Heart right ventricle (tissue), 16 donors: ENCODE data around the gene SMIM38. TPM values are rescaled to one million over a fixed set of nuclear protein-coding genes. Genes with fewer than 3 reads are reported as not detected.

Experiments used
- ATAC-seq, 8 donors: fragments of 200-7000 bp; cut with Tn5 transposase; one replicate each; pipeline ENCODE4 v1.9.1; 2020; ENCODE audit warnings: mild to moderate bottlenecking in 8 of 8, moderate library complexity in 8 of 8, moderate number of reproducible peaks in 1 of 8
- DNase-seq, 2 donors: peaks; one replicate each; pipeline ENCODE4 v3.0.0-alpha.2; 2020
- H3K27ac ChIP-seq, 10 donors: fragments of 200-600 bp; sonication (generic) in 2 of 10; one replicate each; pipeline versions ENCODE4 v1.5.0 to v1.8.0; 2020 to 2022; ENCODE audit warnings: mild to moderate bottlenecking in 3 of 10
- H3K27me3 ChIP-seq, 7 donors: fragments of 200-600 bp; one replicate each; pipeline ENCODE4 v1.8.0; 2021 to 2022; ENCODE audit warnings: mild to moderate bottlenecking in 2 of 7
- H3K36me3 ChIP-seq, 9 donors: fragments of 200-600 bp; sonication (generic) in 1 of 9; one replicate each; pipeline versions ENCODE4 v1.5.0 to v1.8.0; 2020 to 2022; ENCODE audit warnings: mild to moderate bottlenecking in 2 of 9
- H3K4me1 ChIP-seq, 9 donors: fragments of 200-600 bp; sonication (generic) in 1 of 9; one replicate each; pipeline versions ENCODE4 v1.5.0 to v1.8.0; 2020 to 2022; ENCODE audit warnings: mild to moderate bottlenecking in 4 of 9
- H3K4me3 ChIP-seq, 10 donors: fragments of 200-600 bp; sonication (generic) in 2 of 10; one replicate each; pipeline versions ENCODE4 v1.5.0 to v1.8.0; 2020 to 2022; ENCODE audit warnings: mild to moderate bottlenecking in 7 of 10, moderate library complexity in 2 of 10
- H3K9me3 ChIP-seq, 11 donors: fragments of 200-600 bp in 10 of 11; sonication (generic) in 2 of 11; one replicate each; pipeline versions ENCODE4 v1.5.0 to v1.8.0; 2013 to 2022; ENCODE audit warnings: mild to moderate bottlenecking in 2 of 11, control low read depth in 1 of 11, moderate library complexity in 1 of 11
- CTCF ChIP-seq, 9 donors: fragments of 200-600 bp; sonication (generic) in 2 of 9; IDR thresholded peaks; one replicate each; pipeline versions ENCODE4 v1.5.0 to v1.8.0; 2021 to 2022; ENCODE audit warnings: antibody characterized with exemption in 9 of 9, mild to moderate bottlenecking in 5 of 9, moderate library complexity in 1 of 9
- WGBS, 2 donors: extraction: QIAGEN DNeasy Blood & Tissue Kit; methylation state at CpG; one replicate each; pipeline ENCODE4 v1.1.7; 2013; ENCODE audit warnings: inconsistent platforms in 1 of 2; 5-methylcytosine and 5-hydroxymethylcytosine counted together
- intact Hi-C, 10 donors: fragments of 100-400 bp; cut with DNase I; formaldehyde crosslinking; loops; one replicate each; pipeline versions ENCODE4 v1.11.1 to v1.14.2; 2022
- polyA plus RNA-seq, 2 donors: library from polyadenylated mRNA; stranded (reverse); fragments of 200-250 nt; gene quantifications; one replicate each; pipeline ENCODE4 v1.2.3, GENCODE V29; 2013
- total RNA-seq, 10 donors: library from RNA; stranded (reverse); fragmentation: NEBNext Ultra II Directional in 3 of 10; extraction: Animal tissue kit (Norgen Biotek cat#: 25700) in 3 of 10; gene quantifications; one replicate each; pipeline versions ENCODE4 v1.2.1 to v1.2.4, GENCODE V29; 2021 to 2023
- donor health status: Arrhythmogenic right ventricular cardiomyopathy.
- donor health status: ischemic (EF 13 %, LVEDD 7.1; RV severe dilation, severe dysfunction).
- donor health status: healthy with polysubstance abuse.
- donor health status: DM: no; HTN: yes; CAD: no.
- donor health status: DM: no; HTN: no; CAD: no.
- donor health status: ischemic (EF 25% LVEDD 6.9; RV normal size, moderate dysfunction).
- donor health status: ischemic (EF 25% LVEDD 5.7; RV mildly dilated, moderate dysfunction).
- donor health status: healthy.
- donor health status: DM: yes; HTN: yes; CAD: no.
- donor health status: Ischemic cardiomyopathy.
- donor health status: ischemic (EF 35%, LVEDD 5.7; RV mildly dilated, moderate dysfunction).
- donor health status: nonischemic (EF 11% LVEDD 7.7; RV severe dilation, severe dysfunction).
- donor health status: DM: yes; HTN: yes; CAD: no.
- donor health status: PGD.
- donor health status: ischemic (EF 29% LVEDD 5.4; RV normal size, mild dysfunction).
- donor health status: nonischemic (EF 23%, LVEDD 6.1; RV moderate dilation, normal function).

The SMIM38 gene
- total and polyA plus RNA-seq, 12 donors = 0.07 to 0.56 (median 0.18) TPM; not detected in 1

GRCh38 chr11:69167916-69168691 is 12.4 kb downstream of the SMIM38 start:
- peaks cover 4 to 19% (median 13%) of the 10 kb centered on the region in 9 donors for H3K4me1 ChIP-seq
- no peak for TF ChIP-seq CTCF (IDR thresholded peaks at IDR 0.05)
- no peak overlapping the region for H3K27ac ChIP-seq
- DNase-seq (no peak), ATAC-seq (no peak)
- H3K4me3 ChIP-seq = no peak overlapping the region
- H3K9me3 ChIP-seq = peaks cover 0 to 14% (median 0%) of the 10 kb centered on the region in 11 donors
- no peaks in the 10 kb centered on the region for H3K36me3 ChIP-seq
- intact Hi-C loops = no loop called here
- WGBS, 2 donors = 83 to 91% methylated on average over 9 of the region's 9 CpGs
- H3K27me3 ChIP-seq = no peaks in the 10 kb centered on the region

- intact Hi-C loops = no loop called here
- Histone ChIP-seq H3K36me3 (no peaks in the 10 kb centered on the region), H3K4me1 (peaks cover 4 to 19% (median 13%) of the 10 kb centered on the region in 9 donors), H3K4me3 (no peak overlapping the region), H3K27ac (no peak overlapping the region), H3K9me3 (peaks cover 0 to 6% (median 0%) of the 10 kb centered on the region in 11 donors), H3K27me3 (no peaks in the 10 kb centered on the region)
- 97 to 98% methylated on average over 3 of the region's 3 CpGs for WGBS, 2 donors
- no peak for DNase-seq
- ATAC-seq = no peak
- no peak for TF ChIP-seq CTCF (IDR thresholded peaks at IDR 0.05)
Measured at GRCh38 chr11:69169479-69169878, 13.7 kb downstream of the SMIM38 start.

- no peak for DNase-seq
- H3K36me3 ChIP-seq = no peaks in the 10 kb centered on the region
- peaks cover 4 to 18% (median 13%) of the 10 kb centered on the region in 9 donors for H3K4me1 ChIP-seq
- WGBS, 2 donors = 75 to 83% methylated on average over 6 of the region's 6 CpGs
- peaks cover 0 to 16% (median 0%) of the 10 kb centered on the region in 11 donors for H3K9me3 ChIP-seq
- intact Hi-C loops = no loop called here
- ATAC-seq = no peak
- no peak for TF ChIP-seq CTCF (IDR thresholded peaks at IDR 0.05)
- no peak overlapping the region for H3K27ac ChIP-seq
- no peak overlapping the region for H3K4me3 ChIP-seq
- H3K27me3 ChIP-seq = no peaks in the 10 kb centered on the region
Measured at GRCh38 chr11:69170704-69171103, 15.0 kb downstream of the SMIM38 start.

- H3K9me3 ChIP-seq = peaks cover 0 to 19% (median 0%) of the 10 kb centered on the region in 11 donors
- intact Hi-C loops = no loop called here
- ATAC-seq (no peak), DNase-seq (no peak)
- TF ChIP-seq CTCF (IDR thresholded peaks at IDR 0.05) = no peak
- WGBS, 2 donors = 87 to 92% methylated on average over 6 of the region's 6 CpGs
- peaks cover 0 to 8% (median 6%) of the 10 kb centered on the region in 9 donors for H3K4me1 ChIP-seq
- no peak overlapping the region for H3K4me3 ChIP-seq
- no peaks in the 10 kb centered on the region for H3K36me3 ChIP-seq
- H3K27me3 ChIP-seq = no peaks in the 10 kb centered on the region
- H3K27ac ChIP-seq = no peak overlapping the region
Measured at GRCh38 chr11:69171476-69172240, 15.9 kb downstream of the SMIM38 start.
